Bone marrow (tissue), 2 donors: ENCODE data around the gene RHOBTB3.
"Not testable (repeated sequence)": the region's sequence is repeated elsewhere in the genome, so short reads cannot be mapped to it uniquely, and the experiment has no call there.

Experiments used
- DNase-seq, 2 donors: peaks; one replicate each; lab custom pipeline; 2025; lab: John Stamatoyannopoulos, UW

The RHOBTB3 gene

DNA sequence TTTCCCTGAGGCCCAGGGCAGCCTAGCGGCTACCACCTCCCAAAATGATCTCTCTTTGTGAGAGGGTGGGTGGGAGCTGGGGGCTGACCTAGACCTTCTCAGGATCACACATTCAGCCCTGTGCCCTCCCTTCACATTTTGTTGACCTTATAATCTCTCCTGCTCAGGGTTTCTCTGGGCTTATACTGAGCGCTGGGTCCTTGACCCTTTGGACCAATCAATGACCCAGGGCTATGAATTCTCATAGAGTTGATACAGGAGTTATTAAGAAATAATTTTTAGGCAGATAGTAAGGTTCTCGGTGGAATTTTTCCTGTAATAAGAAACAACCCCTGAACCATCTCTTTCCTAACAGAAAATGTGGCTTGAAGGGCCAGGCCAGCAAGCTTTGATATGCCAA is 69.4 kb downstream of the RHOBTB3 start:
- no peak for DNase-seq

DNA sequence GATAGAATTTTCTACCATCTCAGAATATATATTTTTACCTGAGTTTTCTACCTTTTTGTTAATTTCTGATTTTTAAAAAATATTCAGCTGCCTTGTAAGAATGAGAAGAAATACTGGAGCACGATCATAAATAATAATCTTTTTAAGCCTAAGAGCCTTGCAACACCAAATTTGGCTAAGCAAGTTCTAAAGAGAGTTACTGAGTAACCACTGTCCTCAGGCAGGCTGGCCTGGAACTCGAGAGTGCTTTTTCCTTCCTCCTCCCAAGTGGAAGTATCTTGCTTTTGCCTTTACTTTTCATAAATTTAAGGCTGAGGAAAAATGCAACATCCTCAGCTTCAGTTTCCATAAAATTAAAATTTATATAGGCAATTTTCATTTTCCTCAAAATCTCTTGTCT is 70.4 kb downstream of the RHOBTB3 start:
- DNase-seq = no peak

DNA sequence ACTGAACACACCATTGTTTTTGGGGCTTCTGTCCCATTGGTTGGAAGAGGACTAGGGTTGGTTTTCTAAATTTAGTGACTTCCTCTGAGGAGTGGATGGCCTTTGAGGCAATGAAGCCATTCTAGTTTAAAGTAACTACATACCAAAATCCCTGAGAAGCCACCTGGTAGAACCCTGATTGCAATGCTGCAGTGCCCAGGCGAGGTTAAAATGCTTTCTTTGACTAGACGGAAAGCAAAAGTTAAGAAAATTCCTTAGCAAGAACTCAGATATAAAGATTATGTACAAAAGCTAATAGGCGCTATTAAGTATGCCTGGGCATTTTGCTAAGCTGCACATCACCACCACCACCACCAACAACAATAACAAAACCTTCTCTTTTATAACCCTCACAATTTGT is 70.8 kb downstream of the RHOBTB3 start:
- no peak for DNase-seq

DNA sequence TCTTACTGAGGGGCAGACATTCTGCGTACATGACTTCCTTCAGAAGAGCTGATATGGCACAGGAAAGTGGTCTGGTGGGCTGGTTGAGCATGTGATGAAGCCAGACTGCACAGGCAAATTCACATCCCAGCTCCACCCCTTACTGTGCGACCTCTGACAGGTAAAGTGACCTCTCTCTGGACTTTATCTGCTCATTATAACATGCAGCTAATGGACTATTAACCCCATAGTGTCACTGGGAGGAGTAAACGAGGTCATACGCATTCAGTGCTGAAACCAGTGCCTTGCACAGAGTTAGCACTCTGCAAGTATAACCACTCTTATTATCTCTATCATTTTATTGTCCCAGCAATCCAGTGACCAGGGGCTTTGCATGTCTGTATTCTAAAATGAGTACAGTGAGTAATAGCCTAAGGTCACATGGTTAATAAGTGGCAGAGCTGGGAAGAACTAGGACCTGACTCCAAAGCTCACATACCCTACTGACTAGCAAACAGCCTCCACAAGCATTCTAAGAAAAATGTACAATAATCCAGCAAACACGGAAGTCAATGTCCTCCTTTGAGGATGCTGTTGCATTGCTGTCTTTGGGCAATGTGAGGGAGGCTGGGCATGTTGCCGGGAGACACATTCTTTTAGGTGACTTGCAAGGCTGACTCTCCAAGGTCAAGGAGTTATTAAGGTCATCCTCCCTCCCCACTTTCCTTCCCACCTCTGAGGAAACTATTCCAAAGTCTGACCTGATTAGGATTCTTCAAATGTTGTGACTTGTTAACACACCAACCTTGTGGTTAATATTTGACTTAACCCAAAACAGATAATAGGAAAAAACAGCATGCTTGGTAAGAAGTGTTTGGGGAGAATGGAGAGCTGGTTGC is 72.4 kb downstream of the RHOBTB3 start:
- DNase-seq = no peak

DNA sequence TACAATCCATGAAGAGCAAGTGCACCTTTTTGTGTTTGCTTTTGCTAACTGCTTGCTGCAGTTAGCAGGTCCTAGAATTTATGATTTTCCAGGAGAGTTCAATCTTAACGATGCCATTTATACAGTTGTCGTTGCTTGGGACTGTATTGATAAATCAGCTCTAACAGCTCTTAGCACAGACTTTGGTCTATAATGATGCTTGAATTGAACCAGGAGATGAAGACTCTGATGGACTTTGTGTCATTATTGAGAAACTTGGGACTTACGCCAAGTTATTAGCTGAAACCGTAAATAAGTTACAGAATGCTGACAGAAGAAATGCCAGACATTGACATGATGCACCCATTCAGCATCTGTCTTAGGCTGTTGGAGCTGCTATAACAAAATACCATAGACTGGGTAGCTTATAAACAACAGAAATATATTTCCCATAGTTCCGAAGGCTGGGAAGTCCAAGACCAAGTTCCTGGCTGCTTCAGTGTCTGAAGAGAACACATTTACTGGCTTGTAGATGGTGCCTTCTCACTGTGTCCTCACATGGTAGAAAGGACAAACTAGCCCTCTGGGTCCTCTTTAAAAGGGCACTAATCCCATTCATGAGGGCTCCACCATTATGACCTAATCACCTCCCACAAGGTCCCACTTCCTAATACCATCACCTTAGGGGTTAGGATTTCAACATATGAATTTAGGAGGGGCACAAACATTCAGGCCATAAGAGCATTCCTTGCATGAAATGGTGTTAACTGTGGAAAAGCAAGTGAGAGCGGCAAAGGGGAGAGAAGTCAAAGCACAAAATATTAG is 73.8 kb downstream of the RHOBTB3 start:
- DNase-seq = no peak

DNA sequence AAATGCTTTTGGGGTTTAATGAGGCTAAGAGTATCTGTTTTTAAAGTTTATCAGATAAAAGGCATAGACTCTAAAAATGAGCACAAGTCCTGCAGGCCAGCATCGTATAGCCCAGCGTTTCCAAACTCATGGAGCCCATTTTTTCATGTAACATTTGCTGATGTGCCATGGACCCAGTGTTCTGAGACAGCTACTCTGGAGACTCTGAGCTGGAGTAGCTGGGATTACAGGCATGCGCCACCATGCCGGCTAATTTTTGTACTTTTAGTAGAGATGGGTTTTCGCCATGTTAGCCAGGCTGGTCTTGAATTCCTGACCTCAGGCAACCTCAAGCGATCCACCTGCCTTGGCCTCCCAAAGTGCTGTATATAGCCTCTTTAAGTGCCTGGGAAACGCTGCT is 75.6 kb downstream of the RHOBTB3 start:
- DNase-seq = no peak

DNA sequence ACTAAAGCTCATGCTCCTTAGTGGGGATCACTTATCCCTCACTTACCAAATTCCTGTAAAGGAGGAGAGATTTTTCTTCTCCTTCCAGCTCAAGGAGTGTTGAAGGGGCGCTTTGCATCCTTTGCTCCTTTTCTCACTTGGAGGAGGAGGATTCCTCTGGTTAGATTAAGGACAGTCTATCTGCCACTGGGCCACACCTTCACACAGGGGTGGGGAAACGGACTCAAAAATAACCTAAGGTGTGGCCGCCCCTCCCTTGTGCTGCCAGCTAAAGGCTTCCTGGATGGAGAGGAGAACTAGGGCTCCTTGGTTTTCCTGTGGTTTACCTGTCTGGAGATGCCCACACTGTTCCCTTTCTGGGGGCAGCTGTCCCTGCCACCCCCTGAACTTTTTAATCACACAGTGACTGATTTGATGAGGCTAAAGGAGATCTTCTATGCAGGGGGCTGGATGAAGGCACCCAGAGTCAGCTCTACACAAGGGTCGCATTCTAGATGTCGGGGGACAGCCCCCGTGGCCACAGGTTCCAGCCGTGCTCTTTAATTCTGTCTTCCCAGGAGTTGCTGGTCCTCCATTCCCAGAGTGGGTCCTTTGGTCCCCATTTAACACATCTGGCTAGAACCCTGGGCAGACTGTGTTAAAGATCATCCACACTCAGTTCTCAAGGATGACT is 77.0 kb downstream of the RHOBTB3 start:
- no peak for DNase-seq

DNA sequence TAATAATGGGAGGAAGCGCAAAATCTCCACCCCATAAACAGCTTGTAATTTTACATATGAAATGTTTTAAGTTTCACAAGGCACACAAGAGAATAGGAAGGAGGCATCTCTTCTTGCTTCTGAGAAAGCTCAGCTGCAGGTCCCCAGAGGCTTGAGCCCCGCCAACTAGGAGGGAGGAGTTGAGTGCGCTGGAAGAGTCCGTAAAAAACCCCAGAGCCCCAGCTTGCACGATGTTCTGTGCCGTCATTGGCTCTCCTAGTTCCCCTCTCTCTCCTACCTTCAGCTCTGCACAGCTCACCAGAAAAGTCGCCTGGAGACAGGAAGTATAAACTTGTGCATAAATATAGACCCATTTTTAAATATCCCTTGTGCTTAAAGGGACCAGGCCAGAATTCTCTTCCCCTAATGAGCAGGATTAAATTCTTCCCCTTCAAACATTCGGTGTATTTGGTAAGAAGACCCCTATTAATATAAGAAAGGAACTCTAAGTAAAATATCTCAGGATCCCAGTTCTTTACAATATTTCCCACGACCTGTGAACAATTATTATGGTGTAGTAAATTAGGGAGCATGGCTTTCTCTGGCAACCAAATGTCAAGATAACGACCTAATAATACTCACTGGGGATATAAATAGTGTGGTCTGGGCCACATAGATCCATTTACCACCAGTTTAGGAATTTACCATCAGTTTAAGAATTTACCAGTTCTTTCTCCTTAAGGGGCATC is 77.7 kb downstream of the RHOBTB3 start:
- DNase-seq = peak; percentile 15 to 97

DNA sequence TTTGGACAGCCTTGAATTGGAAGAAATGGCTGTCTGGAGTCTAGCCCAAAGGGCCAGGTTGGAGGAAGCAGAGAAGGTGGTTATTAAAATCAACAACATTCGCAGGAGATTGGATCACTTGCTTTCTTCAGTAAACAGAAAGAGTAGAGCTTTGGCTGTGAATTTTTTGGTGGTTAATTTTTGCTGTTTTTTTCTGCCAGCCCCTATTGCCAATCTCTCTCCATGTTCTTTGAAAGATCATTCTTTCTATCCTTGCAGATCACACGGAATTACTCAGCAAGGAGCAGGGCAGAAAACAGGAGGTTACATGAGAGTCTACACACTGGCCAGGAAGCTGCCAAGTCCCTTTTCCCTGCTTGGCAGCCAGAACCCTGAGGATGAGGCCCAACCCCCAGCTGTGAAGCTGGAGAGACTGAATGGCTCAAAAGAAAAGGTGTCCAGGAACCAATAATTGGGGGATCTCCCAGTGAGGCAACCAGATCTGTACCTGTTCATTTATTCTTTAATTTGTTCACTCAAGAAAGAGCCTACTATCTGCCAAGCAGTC is 78.4 kb downstream of the RHOBTB3 start:
- no peak for DNase-seq

DNA sequence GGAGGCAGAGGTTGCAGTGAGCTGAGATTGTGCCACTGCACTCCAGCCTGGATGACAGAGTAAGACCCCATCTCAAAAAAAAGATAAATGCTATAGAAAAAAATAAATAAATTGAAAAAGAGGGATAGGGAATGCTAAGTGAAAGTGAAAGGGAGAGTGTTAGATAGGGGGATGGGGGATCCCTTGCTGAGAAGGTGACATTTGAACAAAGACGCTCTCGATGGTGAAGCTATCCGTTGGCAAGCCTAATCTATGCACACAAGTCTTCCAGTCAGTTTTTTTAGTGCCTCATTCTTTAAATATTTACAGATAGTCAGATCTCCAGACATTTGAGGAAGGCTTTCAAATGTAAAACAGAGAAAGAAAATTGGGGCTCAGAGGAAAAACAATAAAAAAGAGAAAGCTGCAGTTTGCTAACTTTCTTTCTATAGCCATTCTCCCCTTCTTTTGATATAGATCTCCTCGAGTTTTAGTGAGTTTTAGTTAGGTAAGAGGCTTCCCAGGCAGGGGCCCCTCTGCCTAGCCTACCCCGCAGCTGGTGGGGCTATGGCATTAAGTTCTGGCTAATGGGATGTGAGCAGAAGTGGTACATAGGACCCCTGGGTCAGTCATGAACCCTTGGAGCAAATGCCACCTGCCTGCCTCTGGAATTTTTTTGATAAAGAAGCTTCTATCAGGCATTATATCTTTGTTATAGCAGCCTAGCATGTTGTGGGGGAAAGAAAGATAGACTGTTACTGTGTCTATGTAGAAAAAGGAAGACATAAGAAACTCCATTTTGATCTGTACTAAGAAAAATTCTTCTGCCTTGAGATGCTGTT is 79.4 kb downstream of the RHOBTB3 start:
- DNase-seq = no peak

DNA sequence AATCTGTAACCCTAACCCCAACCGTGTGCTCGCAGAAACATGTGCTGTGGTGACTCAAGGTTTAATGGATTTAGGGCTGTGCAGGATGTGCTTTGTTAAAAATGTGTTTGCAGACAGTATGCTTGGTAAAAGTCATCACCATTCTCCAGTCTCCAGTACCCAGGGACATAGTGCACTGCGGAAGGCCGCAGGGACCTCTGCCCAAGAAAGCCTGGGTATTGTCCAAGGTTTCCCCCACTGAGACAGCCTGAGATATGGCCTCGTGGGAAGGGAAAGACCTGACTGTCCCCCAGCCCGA is 79.9 kb downstream of the RHOBTB3 start:
- not testable (repeated sequence) for DNase-seq

DNA sequence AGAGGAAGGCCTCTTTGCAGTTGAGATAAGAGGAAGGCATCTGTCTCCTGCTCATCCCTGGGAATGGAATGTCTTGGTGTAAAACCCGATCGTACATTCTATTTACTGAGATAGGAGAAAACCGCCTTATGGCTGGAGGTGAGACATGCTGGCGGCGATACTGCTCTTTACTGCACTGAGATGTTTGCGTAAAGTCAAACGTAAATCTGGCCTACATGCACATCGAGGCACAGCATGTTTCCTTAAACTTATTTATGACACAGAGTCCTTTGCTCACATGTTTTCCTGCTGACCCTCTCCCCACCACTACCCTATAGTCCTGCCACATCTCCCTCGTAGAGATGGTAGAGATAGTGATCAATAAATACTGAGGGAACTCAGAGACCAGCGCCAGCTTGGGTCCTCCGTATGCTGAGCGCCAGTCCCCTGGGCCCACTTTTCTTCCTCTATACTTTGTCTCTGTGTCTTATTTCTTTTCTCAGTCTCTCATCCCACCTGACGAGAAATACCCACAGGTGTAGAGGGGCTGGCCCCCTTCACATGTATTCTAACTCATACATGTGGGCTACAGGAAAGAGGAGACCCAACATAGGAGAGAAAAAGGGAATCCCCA is 80.4 kb downstream of the RHOBTB3 start:
- not testable (repeated sequence) for DNase-seq

DNA sequence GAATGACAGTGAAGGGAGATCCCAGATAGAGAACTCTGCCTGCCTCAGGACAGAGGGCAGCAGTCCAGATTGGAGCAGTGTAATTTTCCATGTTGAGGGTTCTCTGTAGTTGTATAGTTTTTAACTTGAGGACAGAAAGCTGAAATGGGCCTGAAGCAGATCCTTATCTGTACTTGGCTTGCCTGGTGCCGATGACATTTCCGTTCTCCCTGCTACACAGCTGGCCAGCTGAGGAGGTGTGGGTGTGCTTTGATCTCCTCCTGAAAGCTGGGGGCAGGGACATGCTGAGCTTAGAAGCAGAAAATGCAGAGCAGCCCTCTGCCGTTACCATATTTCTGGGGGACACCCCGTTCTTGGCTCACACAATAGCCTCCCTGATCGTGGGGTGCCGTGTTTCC is 80.9 kb downstream of the RHOBTB3 start:
- DNase-seq = no peak

DNA sequence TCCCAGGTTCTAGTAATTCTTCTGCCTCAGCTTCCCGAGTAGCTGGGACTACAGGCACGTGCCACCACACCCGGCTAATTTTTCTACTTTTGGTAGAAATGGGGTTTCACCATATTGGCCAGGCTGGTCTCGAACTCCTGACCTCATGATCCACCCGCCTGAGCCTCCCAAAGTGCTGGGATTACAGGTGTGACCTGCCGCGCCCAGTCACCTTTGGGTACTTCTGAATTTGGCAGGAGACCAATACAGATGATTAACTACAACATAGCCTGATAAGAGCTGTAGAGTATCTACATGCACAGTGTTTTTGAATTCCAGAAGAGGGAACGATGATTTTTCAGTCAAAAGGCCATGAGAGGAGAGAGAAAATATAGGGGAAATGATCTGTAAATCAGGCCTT is 81.9 kb downstream of the RHOBTB3 start:
- DNase-seq = not testable (repeated sequence)

DNA sequence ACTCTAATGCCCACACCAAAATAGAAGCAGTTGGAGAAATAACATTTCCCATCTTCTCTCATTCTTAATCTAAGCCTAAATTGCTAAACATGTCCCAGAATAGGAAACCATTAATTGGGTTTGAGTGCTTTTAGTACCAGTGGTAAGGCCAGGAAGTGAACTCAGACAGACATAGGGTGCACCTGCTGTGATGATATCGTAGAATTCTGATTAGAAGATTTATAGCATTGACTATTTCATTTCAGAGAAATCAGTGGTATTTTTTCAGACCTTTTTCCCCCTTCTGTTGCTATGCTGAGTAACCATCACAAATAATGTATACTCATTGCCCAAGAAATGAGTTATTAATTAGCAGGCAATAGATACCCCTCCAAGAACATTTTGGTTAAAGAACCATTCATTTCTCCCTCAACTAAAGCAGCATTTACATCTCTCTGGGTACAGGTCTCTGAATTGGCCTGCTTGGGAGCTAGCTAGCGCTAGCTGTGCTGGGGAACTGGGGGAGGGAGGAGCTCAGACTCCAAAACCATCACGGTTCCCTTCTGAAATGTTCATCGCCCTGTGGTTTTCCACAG is 84.1 kb downstream of the RHOBTB3 start:
- no peak for DNase-seq

DNA sequence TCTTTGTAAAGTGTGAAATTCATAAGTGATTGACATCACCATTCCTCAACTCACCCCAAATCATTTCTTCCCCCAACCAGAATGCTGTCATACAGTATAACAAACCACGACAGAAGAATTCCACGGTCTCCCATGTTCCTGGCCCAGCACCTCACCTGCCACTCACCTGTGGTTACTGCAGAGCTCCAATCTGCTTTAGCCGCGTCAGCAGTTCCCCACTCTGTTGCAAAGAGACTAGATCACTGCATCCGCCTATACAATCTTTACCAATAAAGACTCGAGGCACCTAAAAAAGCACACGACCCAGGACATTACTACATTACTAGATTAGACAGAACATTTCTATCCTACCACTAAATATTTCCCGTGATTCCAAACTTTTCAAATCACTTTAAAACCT is 85.2 kb downstream of the RHOBTB3 start:
- no peak for DNase-seq

DNA sequence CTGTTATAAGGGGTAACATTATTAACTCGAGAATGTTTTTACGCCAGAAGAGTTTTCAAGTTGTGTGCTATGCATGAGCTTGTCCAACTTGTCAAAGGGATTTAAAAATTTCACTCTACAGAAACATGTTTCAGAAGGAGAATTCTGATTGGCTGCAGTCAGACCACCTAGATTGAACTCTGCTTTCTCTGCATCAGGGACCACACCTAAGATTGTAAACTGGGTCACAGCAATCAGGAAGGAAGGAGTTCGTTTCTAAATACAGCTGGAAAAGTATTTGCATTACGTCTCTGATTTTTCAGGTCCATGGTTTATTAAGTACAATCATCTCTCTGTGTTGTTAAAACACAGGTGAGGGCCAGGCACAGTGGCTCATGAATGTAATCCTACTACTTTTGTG is 85.6 kb downstream of the RHOBTB3 start:
- DNase-seq = no peak

DNA sequence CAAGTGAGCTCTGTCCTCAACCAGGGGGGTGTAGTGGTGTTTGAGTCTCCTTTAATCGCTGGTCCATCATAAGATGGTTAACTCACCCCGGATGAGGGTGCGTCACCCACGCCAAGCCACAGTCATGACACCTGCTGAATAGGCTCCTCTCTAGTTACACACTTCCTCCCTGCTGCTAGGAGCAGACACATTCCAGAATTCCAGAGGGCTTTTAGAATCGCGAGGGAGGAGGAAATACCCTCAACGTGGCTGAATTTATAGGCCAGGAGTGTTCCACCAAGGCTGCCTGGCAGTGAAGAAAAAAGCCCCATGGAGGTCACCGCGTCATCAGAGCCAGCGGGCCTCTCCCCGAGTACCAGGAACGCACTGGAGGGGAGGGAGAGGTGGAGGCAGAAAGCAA is 86.3 kb downstream of the RHOBTB3 start:
- no peak for DNase-seq

DNA sequence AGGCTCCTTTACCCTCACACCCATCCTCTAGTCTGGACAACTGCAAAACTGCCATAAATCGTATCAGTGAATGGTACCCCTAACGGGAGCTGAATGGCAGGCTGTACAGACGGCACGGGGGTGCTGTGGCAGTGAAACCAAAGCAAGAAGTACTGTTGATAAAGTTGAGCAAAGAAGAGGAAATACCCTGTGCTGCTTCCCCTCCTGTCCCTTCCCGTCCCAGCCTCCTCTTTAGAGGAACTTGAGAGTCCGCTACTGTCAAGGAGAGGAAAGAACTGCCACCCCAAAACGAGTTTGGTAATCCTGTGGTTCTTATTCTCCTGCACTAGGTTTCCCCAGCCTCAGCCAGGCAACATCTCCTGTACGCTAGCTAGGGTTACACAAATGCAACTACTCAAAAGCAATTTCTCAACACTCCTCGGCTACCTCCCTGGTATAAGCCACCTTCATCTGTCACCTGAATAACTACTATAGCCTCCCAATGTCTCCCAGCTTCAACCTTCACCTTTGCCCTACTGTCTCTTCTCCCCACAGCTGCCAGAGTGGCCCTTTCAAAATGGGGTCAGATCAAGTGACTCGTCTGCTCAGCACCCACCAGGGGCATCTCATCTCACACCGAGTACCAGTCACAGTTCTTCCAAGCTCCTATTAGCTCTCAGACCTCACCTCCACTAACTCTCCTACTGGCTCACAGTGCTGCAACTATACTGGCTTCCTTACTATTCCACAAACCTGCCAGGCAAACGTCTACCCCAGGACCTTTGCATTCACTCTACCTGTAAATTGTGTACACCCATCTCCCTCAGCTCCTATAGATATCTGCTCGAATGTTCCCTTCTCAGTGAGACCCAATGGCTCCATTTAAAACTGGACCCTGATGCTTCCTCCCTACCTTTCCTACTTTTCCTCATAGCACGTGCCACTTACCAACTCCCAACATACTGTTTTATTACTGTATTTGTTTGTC is 87.3 kb downstream of the RHOBTB3 start:
- peak in 1 of 2 donors; percentile 78 for DNase-seq
